Erythroblast (primary cell): ENCODE data around the gene SCT.
A peak's percentile ranks its signal among the peaks of the same experiment; 100 is the strongest.

Experiments used
- DNase-seq, 2 experiments: peaks; one replicate each; lab custom pipeline; 2025; lab: John Stamatoyannopoulos, UW
- GATA1 ChIP-seq: IDR thresholded peaks from 2 replicates; pipeline ENCODE4 v1.6.1; 2011; ENCODE audit warnings: low read depth, mild to moderate bottlenecking, control low read depth, low read length, moderate library complexity
- POLR2A ChIP-seq: IDR thresholded peaks from 2 replicates; pipeline ENCODE4 v1.6.1; 2011; ENCODE audit warnings: mild to moderate bottlenecking, low read length

SCT gene

DNA sequence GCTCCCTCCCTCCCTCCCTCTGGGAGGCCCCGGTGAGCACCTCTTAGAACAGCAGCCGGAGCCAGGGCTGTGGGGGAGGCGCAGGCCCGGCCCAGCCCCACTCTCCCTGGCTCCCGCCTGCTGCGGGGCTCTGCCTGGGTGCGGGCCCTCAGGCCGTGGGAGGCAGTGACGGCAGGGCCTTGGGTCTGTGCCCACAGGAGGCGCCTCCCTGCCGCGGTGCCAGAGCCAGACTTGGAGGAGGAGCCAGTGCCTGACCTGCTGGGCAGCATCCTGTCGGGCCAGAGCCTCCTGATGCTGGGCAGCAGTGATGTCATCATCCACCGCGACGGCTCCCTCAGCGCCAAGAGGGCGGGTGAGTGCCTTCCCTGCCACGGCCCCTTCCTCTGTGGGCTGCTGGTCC, 20.7 kb downstream of the SCT start:
- TF ChIP-seq GATA1, result no peak
- no peak for TF ChIP-seq POLR2A
- peak in 1 of 2 experiments; percentile 31 for DNase-seq

DNA sequence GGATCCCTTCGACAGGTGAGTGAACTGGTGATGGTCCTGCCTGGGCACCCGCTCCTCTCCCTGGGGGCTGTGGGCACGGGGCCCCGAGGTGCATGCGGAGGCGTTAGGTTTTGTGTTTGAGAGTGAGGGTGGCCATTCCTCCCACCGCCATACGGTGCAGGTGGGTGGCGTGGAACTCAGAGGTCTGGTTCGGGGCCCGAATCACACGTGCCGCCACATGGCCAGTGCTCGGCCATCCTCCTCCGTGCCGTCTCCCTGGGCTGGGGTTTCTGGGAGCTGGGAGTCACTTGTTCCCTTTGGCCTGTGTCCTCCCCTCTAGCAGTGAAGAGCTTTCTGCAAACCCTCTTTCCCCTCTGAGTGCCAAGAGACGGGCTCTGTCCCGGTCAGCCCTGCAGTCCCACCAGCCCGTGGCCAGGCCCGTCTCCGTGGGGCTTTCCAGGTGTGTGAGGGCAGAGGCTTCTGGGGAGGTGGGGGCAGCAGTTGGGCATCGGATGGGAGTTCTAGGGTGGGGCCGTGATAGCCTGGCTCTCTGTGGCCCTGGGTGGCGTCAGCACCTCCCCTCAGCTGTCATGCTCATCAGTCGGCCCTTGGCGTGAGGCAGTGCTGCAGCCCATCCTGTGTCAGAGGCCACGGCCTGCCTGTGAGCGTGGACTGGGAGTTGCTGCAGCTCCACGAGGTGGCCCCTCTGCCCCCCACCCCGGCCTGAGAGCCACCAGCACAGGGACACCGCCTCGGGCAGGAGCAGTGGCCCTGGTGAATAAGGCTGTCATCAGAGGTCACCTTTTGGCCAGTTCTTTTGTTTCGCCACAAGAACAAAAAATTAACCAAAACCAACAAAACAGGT, 21.5 kb downstream of the SCT start:
- TF ChIP-seq POLR2A, result no peak
- TF ChIP-seq GATA1, result no peak
- DNase-seq, result no peak

DNA sequence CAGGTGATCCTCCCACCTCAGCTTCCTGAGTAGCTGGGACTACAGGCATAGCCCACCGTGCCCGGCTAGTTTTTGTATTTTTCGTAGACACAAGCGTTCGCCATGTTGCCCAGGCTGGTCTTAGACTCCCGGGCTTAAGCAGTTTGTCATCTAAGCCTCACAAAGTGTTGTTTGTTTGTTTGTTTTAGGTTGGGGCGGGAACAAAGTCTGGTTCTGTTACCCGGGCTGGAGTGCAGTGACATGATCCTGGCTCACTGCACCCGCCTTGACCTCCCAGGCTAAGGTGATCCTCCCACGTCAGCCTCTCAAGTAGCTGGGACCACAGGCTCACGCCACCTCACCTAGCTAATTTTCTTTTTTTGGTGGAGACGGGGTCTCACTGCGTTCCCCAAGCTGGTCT, 23.8 kb downstream of the SCT start:
- TF ChIP-seq GATA1, result no peak
- no peak for TF ChIP-seq POLR2A
- no peak for DNase-seq

DNA sequence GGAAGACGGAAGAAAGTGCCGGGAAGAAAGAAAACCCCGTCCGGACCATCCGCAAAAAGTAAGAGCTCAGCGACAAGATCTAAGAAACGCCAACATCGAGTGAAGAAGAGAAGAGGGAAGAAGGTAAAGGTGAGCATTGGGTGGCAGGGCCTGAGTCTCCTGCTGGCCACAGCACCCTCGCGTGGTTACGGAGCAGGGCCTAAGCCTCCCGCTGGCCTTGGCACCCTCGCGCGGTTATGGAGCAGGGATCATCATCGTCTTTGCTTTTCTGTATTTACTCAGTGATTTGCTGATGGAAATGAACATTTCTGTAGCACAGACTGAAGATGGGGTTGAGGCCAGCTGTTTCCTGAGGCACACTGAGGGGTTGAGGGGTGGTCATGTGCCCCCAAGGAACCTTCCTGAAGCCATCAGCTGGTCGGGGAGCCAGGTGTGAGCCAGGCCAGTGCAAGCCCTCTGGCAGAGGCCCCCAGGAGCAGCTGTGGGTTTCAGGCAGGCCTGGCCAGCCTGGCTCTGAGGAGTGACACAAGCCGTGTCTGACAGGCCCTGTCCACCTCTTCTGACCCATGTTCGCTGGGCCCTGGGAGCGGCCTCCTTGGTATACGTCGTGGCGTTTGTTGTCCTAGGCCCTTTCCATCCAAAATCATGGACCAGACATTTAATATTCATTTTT, 25.3 kb downstream of the SCT start:
- TF ChIP-seq POLR2A (no peak), GATA1 (no peak)
- no peak for DNase-seq

DNA sequence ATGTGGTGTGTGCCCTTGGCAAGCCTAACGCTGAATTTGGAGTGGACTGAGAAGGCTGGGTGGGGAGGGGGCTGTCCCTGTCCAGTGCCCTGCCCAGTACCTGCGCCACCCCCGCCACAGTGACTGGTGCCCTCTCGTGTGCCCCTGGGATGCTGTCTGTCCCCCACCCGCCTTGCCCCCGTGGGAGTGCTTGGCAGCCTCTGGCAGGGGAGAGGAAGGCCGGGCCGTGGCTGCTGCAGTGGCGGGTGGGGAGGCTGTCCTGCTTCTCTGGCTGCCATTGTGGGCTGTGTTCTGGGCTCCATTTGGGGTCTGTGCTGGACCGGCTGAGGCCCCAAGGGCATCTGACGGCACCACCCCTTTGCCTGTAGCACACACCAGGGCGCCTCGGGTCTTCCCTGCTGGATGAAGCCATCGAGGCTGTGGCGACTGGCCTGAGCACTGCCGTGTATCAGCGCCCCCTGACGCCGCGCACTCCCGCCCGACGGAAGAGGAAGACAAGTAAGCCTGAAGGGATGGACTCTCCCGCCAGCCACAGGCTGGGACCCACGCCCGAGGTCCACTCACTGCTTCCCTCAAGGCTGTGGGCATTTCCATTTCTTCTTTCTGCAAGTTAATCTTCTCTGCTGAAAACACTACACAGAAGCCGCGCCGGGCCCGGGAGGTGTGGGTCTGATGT, 28.8 kb downstream of the SCT start:
- DNase-seq, result no peak
- TF ChIP-seq GATA1 (no peak), POLR2A (no peak)

DNA sequence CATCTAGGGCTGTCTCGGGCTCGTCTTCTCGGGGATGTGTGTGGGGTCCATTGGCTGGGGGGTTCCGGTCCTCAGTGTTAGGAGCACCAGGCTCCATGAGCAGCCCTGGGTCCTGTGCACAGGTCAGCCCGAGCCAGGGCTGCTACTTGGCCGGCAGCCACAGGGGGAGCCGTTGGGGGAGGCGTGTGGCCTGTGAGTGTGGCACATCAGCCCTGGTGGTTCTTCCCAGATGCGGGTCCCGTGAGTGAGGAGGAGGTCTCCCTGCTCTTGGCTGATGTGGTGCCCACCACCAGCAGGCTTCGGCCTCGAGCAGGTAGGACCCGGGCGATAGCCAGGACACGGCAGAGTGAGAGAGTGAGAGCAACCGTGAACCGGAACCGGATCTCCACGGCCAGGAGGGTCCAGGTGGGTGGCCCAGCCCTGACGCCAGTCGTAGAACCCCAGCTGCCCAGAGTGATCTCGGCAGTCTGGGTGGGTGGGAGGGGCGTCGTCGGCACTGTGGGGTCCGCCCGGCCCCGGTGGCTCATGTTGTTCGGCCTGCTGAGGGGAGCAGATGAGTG, 29.7 kb downstream of the SCT start:
- TF ChIP-seq GATA1, result no peak
- TF ChIP-seq POLR2A, result no peak
- DNase-seq, result no peak

DNA sequence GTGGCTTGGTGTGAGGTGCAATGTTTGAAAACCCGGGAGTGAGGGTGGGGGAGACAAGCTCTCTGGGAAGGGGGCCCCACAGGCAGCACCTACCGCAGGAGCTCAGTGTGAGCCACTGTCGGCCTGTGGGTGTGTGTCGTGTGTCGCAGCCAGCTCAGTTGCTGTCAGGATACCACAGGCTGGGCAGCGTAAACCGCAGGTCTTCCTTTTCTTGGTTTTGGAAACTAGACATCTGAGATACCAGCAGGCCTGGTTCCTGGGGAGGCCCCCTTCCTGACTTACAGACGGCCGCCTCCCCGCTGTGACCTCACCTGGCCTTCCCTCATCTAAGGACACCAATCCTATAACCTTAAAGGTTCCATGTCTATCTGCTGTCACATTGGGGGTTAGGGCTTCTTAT, 30.6 kb downstream of the SCT start:
- no peak for TF ChIP-seq GATA1
- TF ChIP-seq POLR2A, result no peak
- DNase-seq, result no peak

DNA sequence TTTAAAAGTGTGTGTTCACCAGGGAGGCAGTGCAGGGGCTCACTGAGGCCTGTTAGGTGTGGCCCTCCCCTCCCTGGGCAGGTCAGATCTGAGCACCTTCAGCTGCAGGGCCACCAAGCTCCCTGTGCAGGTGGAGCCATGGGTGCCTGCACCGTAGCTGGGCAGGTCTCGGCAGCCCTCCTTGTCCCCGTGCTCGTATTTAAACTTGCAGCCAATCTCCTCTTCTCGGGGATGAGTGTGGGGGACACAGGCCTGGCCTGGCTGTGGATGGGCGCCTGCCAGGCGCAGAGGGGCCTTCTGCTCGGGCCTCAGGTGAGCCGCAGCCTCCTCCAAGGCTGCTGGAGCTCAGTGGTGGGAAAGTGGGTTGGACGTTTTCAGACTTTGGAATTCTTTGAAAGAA, 31.6 kb downstream of the SCT start:
- DNase-seq, result no peak
- TF ChIP-seq GATA1 (no peak), POLR2A (no peak)

DNA sequence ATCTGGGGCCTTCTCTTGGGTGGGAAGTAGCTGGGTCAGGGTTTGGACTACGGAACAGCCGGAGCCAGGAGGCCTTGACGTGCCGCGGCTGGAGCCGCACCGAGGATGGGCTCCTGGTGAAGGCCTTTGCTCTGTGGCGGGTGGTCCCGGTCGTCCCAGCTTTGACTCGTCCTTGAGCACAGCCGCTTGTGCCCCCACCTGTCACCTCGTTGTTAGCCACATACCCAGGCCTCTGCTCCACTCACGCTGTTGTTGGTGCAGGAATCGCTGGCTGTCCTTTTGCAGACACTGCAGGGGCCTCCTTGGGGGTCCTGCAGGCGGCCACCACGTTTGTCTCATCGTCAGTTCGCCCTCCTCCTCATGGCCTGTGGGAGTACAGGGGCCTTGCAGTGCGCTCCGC, 33.6 kb downstream of the SCT start:
- no peak for TF ChIP-seq POLR2A
- no peak for TF ChIP-seq GATA1

DNA sequence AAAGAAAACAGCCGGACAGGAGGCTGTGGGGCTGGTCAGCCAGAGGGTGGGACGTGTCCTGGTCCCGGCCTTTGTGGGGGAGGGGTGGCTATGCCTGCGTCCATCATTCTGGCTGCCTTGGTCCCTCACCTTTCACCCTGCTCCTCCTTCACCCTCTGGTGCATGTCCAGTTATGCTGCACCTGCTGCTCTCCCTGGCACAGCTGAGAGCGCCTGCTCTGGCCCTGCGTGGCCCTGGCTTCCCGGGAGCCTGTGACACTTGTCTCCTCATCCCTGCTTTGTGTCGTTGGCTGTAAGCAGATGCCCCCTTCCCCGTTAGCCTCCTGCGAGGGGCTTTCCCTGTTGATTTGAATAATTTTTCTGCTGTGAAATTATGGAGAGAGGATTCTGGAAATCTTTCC, 34.1 kb downstream of the SCT start:
- no peak for DNase-seq
- TF ChIP-seq POLR2A, result no peak
- TF ChIP-seq GATA1, result no peak

More for the DNA sequence above, 33.6 kb downstream of the SCT start:
- no peak for DNase-seq

DNA sequence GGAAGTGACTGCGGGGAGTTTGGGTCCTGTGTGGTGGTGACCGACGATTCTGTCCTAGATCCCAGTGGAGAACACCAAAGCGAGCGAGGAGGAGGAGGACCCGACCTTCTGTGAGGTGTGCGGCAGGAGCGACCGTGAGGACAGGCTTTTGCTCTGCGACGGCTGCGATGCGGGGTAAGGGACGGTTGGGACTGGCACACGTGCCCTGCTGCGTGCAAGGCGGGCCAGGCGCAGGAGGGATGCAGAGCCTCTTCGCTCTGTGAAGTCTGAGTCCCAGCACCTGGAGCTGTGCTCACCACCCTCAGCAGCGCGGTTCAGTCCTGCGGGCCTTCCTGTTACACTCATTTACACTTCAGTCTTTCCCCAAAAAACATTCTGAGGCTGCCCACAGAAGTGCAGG, 34.5 kb downstream of the SCT start:
- DNase-seq, result no peak
- TF ChIP-seq GATA1 (no peak), POLR2A (no peak)

DNA sequence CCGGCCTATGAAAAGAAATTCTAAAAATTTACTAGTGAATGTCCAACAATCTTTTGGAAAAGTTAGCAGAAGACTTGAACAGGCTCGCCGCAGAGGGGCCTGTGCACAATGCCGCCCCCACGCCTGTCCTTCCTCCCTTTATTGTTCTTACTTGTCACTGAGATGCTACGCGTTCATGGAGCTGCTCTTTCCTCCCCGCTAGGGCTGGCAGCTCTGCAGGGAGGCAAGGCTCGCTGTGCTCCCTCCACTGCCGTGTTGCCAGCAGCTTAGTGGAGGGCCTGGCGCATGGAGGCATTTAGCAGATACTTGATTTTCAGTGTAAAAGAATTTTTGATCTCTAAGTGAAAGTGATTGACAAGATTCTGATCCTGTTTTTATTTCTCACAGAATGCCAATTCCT, 36.0 kb downstream of the SCT start:
- TF ChIP-seq GATA1 (no peak), POLR2A (no peak)
- no peak for DNase-seq

DNA sequence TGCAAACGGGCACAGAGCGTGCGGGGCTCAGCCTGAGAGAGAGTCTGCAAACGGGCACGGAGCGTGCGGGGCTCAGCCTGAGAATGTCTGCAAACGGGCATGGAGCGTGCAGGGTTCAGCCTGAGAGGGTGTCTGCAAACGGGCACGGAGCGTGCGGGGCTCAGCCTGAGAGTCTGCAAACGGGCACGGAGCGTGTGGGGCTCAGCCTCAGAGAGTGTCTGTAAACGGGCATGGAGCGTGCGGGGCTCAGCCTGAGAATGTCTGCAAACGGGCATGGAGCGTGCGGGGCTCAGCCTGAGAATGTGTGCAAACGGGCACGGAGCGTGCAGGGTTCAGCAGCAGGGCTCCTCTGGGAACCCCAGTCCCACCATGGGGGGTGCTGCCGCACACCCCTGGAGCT, 37.2 kb downstream of the SCT start:
- no peak for DNase-seq
- TF ChIP-seq GATA1 (no peak), POLR2A (no peak)

DNA sequence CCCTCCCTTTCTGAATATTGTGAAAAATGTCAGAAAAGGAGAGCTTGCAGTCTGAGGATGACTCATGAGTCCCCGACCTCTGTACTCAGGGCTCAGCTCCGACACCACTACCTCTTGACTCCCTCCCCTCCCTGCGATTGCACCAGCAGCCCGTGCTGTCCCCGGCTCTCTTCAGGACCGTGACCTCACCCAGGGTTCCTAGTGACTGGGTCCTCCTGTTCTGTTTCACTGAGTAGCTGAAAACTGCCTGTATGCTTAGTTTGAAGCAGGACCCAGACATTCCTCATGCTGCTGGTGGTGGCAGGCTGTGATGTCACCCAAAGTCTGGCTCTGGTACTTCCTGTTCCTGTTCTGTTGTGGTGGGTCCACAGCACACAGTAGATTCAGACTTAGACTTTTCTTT, 39.0 kb downstream of the SCT start:
- TF ChIP-seq POLR2A, result no peak
- TF ChIP-seq GATA1, result no peak
- peak in 1 of 2 experiments; percentile 31 for DNase-seq
